ENCODE data around the gene ASTN2. TPM values are rescaled to one million over a fixed set of nuclear protein-coding genes. Genes with fewer than 3 reads are reported as not detected.

The ASTN2 gene
- total and polyA plus RNA-seq, 10 donors: 0.87 to 6.1 (median 3.7) TPM

- TF ChIP-seq POLR2A (IDR thresholded peaks at IDR 0.05) (no peak), CTCF (IDR thresholded peaks at IDR 0.05 in 8 of 11, conservative IDR thresholded peaks at IDR 0.05 in 3 of 11) (no peak), POLR2AphosphoS5 (IDR thresholded peaks at IDR 0.05) (no peak)
- Histone ChIP-seq H3K4me1 (no peaks in the 10 kb centered on the region), H3K9me3 (peaks cover 0 to 43% (median 35%) of the 10 kb centered on the region in 8 donors), H3K36me3 (no peaks in the 10 kb centered on the region), H3K4me3 (no peak overlapping the region), H3K27me3 (replicated peaks in 1 of 7) (no peaks in the 10 kb centered on the region), H3K27ac (no peak overlapping the region)
- no peak for DNase-seq
- 0 to 85% (median 71%) methylated on average over 1 of the region's 1 CpG for WGBS, 5 donors
- intact Hi-C loops (cut with DNase I; ENCODE audit: low total_unique reads): no loop called here
These were observed 539.3 kb downstream of the ASTN2 start for GRCh38 chr9:116875576-116875975.

GRCh38 chr9:116873937-116874914 is 540.6 kb downstream of the ASTN2 start:
- Histone ChIP-seq H3K36me3 (no peaks in the 10 kb centered on the region), H3K27ac (no peak overlapping the region), H3K27me3 (replicated peaks in 1 of 7) (no peaks in the 10 kb centered on the region), H3K4me3 (no peak overlapping the region), H3K9me3 (peaks cover 0 to 41% (median 35%) of the 10 kb centered on the region in 8 donors), H3K4me1 (no peaks in the 10 kb centered on the region)
- WGBS, 5 donors: 55 to 84% (median 78%) methylated on average over 6 of the region's 6 CpGs
- TF ChIP-seq POLR2A (IDR thresholded peaks at IDR 0.05) (no peak), CTCF (IDR thresholded peaks at IDR 0.05 in 8 of 11, conservative IDR thresholded peaks at IDR 0.05 in 3 of 11) (no peak), POLR2AphosphoS5 (IDR thresholded peaks at IDR 0.05) (no peak)
- no peak for DNase-seq
- intact Hi-C loops (cut with DNase I; ENCODE audit: low total_unique reads): no loop called here

- no peaks in the 10 kb centered on the region for H3K27me3 ChIP-seq (replicated peaks in 1 of 7)
- intact Hi-C loops (cut with DNase I; ENCODE audit: low total_unique reads): no loop called here
- H3K4me3 ChIP-seq: no peak overlapping the region
- no peak overlapping the region for H3K27ac ChIP-seq
- H3K9me3 ChIP-seq: peaks cover 0 to 38% (median 32%) of the 10 kb centered on the region in 8 donors
- 57 to 85% (median 67%) methylated on average over 2 of the region's 2 CpGs for WGBS, 5 donors
- TF ChIP-seq CTCF (IDR thresholded peaks at IDR 0.05 in 8 of 11, conservative IDR thresholded peaks at IDR 0.05 in 3 of 11): no peak
- no peak for TF ChIP-seq POLR2AphosphoS5 (IDR thresholded peaks at IDR 0.05)
- no peak for TF ChIP-seq POLR2A (IDR thresholded peaks at IDR 0.05)
- no peaks in the 10 kb centered on the region for H3K36me3 ChIP-seq
- H3K4me1 ChIP-seq: no peaks in the 10 kb centered on the region
- DNase-seq: no peak
These were observed 541.4 kb downstream of the ASTN2 start for GRCh38 chr9:116873491-116873890.

- Histone ChIP-seq H3K4me1 (no peaks in the 10 kb centered on the region), H3K9me3 (peaks cover 0 to 8% (median 2%) of the 10 kb centered on the region in 8 donors), H3K27me3 (replicated peaks in 1 of 7) (no peaks in the 10 kb centered on the region), H3K36me3 (no peaks in the 10 kb centered on the region), H3K4me3 (no peak overlapping the region), H3K27ac (no peak overlapping the region)
- intact Hi-C loops (cut with DNase I; ENCODE audit: low total_unique reads): no loop called here
- 88 to 95% (median 93%) methylated on average over 3 of the region's 3 CpGs for WGBS, 5 donors
- TF ChIP-seq POLR2A (IDR thresholded peaks at IDR 0.05) (no peak), POLR2AphosphoS5 (IDR thresholded peaks at IDR 0.05) (no peak), CTCF (IDR thresholded peaks at IDR 0.05 in 8 of 11, conservative IDR thresholded peaks at IDR 0.05 in 3 of 11) (no peak)
- DNase-seq: no peak
These were observed 544.3 kb downstream of the ASTN2 start for GRCh38 chr9:116870566-116870965.

Measured in spleen (tissue), 11 donors.